ENCODE measurements around the gene TINAGL1.

TINAGL1 gene

GRCh38 chr1:31583082-31583994, 7.0 kb downstream of the TINAGL1 start:
- H3K9me2 ChIP-seq (replicated peaks; ENCODE audit: insufficient read depth, low read length) = no peaks in the 10 kb centered on the region
- TF ChIP-seq EZH2phosphoT487 (conservative IDR thresholded peaks at IDR 0.05; ENCODE audit: low read length) = no peak
- TF ChIP-seq CTCF (IDR thresholded peaks at IDR 0.05; ENCODE audit: insufficient read depth, low read length, poor library complexity, severe bottlenecking) = no peak
- H3K36me3 ChIP-seq (ENCODE audit: low read length) = no peaks in the 10 kb centered on the region
- H3K79me2 ChIP-seq (ENCODE audit: insufficient read depth, low read length) = no peaks in the 10 kb centered on the region
- no peaks in the 10 kb centered on the region for H4K20me1 ChIP-seq (ENCODE audit: low read depth, low read length)
- no peak overlapping the region for H3K4me2 ChIP-seq (ENCODE audit: low read depth, low read length, poor library complexity, severe bottlenecking)
- H3F3A ChIP-seq (ENCODE audit: insufficient read depth) = no peaks in the 10 kb centered on the region
- no peak overlapping the region for H2AFZ ChIP-seq (ENCODE audit: low read depth, low read length, severe bottlenecking)
- H3K27me3 ChIP-seq (ENCODE audit: low read length) = no peaks in the 10 kb centered on the region
- H3K9me3 ChIP-seq (ENCODE audit: insufficient read depth, low read length) = no peaks in the 10 kb centered on the region
- H3K9ac ChIP-seq (ENCODE audit: low read length) = no peak overlapping the region
- no peak overlapping the region for H3K27ac ChIP-seq (ENCODE audit: low read depth, low read length)
- H3K4me3 ChIP-seq (ENCODE audit: insufficient read depth, low read length, poor library complexity, severe bottlenecking) = no peak overlapping the region

GRCh38 chr1:31583995-31584868, 7.9 kb downstream of the TINAGL1 start:
- H3K27me3 ChIP-seq (ENCODE audit: low read length) = no peaks in the 10 kb centered on the region
- H3K9me2 ChIP-seq (replicated peaks; ENCODE audit: insufficient read depth, low read length) = no peaks in the 10 kb centered on the region
- no peak overlapping the region for H2AFZ ChIP-seq (ENCODE audit: low read depth, low read length, severe bottlenecking)
- H3K9me3 ChIP-seq (ENCODE audit: insufficient read depth, low read length) = no peaks in the 10 kb centered on the region
- TF ChIP-seq EZH2phosphoT487 (conservative IDR thresholded peaks at IDR 0.05; ENCODE audit: low read length) (no peak), CTCF (IDR thresholded peaks at IDR 0.05; ENCODE audit: insufficient read depth, low read length, poor library complexity, severe bottlenecking) (no peak)
- no peak overlapping the region for H3K27ac ChIP-seq (ENCODE audit: low read depth, low read length)
- no peaks in the 10 kb centered on the region for H4K20me1 ChIP-seq (ENCODE audit: low read depth, low read length)
- no peak overlapping the region for H3K9ac ChIP-seq (ENCODE audit: low read length)
- no peak overlapping the region for H3K4me2 ChIP-seq (ENCODE audit: low read depth, low read length, poor library complexity, severe bottlenecking)
- no peak overlapping the region for H3K4me3 ChIP-seq (ENCODE audit: insufficient read depth, low read length, poor library complexity, severe bottlenecking)
- no peaks in the 10 kb centered on the region for H3K79me2 ChIP-seq (ENCODE audit: insufficient read depth, low read length)
- no peaks in the 10 kb centered on the region for H3K36me3 ChIP-seq (ENCODE audit: low read length)
- H3F3A ChIP-seq (ENCODE audit: insufficient read depth) = no peaks in the 10 kb centered on the region

- TF ChIP-seq CTCF (IDR thresholded peaks at IDR 0.05; ENCODE audit: insufficient read depth, low read length, poor library complexity, severe bottlenecking) = no peak
- no peak for TF ChIP-seq EZH2phosphoT487 (conservative IDR thresholded peaks at IDR 0.05; ENCODE audit: low read length)
- no peak overlapping the region for H3K9ac ChIP-seq (ENCODE audit: low read length)
- no peak overlapping the region for H3K4me2 ChIP-seq (ENCODE audit: low read depth, low read length, poor library complexity, severe bottlenecking)
- H3F3A ChIP-seq (ENCODE audit: insufficient read depth) = no peaks in the 10 kb centered on the region
- no peaks in the 10 kb centered on the region for H4K20me1 ChIP-seq (ENCODE audit: low read depth, low read length)
- H3K9me2 ChIP-seq (replicated peaks; ENCODE audit: insufficient read depth, low read length) = no peaks in the 10 kb centered on the region
- no peaks in the 10 kb centered on the region for H3K36me3 ChIP-seq (ENCODE audit: low read length)
- H3K4me3 ChIP-seq (ENCODE audit: insufficient read depth, low read length, poor library complexity, severe bottlenecking) = no peak overlapping the region
- H3K9me3 ChIP-seq (ENCODE audit: insufficient read depth, low read length) = no peaks in the 10 kb centered on the region
- no peaks in the 10 kb centered on the region for H3K27me3 ChIP-seq (ENCODE audit: low read length)
- no peak overlapping the region for H2AFZ ChIP-seq (ENCODE audit: low read depth, low read length, severe bottlenecking)
- no peak overlapping the region for H3K27ac ChIP-seq (ENCODE audit: low read depth, low read length)
- H3K79me2 ChIP-seq (ENCODE audit: insufficient read depth, low read length) = no peaks in the 10 kb centered on the region
These were observed 8.8 kb downstream of the TINAGL1 start for GRCh38 chr1:31584869-31585735.
